Measurements from ENCODE around the gene COLGALT1. TPM values are rescaled to one million over a fixed set of nuclear protein-coding genes. Genes with fewer than 3 reads are reported as not detected.

COLGALT1 gene
- total and polyA plus RNA-seq, 2 experiments from 2014 or later, result 18.2 to 63.4 TPM

GRCh38 chr19:17542793-17543582 lies 12.5 kb upstream of the COLGALT1 start:
- H3K9me2 ChIP-seq (ENCODE audit: insufficient read depth), result no peaks in the 10 kb centered on the region
- no peak overlapping the region for H3K4me3 ChIP-seq
- 0 out of 2 replicates have a peak, but pooled peaks cover 3% of the 10 kb centered on the region for H3F3A ChIP-seq (replicated peaks; ENCODE audit: low read depth)
- Mint-ChIP-seq H3K36me3 (ENCODE audit: low read depth) (no peaks in the 10 kb centered on the region; the same call in 2 of the 3 replicates), H3K4me3 (no peak overlapping the region), H3K9me3 (no peaks in the 10 kb centered on the region; the same call in 2 of the 3 replicates), H3K27ac (no peak overlapping the region), H3K4me1 (peaks cover 6% of the 10 kb centered on the region; the same call in 1 of the 3 replicates), H3K27me3 (ENCODE audit: insufficient read depth, low read depth, poor library complexity) (peaks cover 22% of the 10 kb centered on the region)
- no peaks in the 10 kb centered on the region for H3K36me3 ChIP-seq (ENCODE audit: insufficient read depth)
- H3K27me3 ChIP-seq (ENCODE audit: insufficient read depth), result peaks cover 10% of the 10 kb centered on the region; the same call in 1 of the 2 replicates
- no peak overlapping the region for H2AFZ ChIP-seq
- DNase-seq (ENCODE audit: low spot score), result no peak
- no peak overlapping the region for H3K4me2 ChIP-seq
- H3K27ac ChIP-seq (ENCODE audit: low read depth), result no peak overlapping the region
- TF ChIP-seq EZH2 (IDR thresholded peaks at IDR 0.05; ENCODE audit: low read depth, unreplicated experiment) (no peak), STAT1 (IDR thresholded peaks at IDR 0.05; ENCODE audit: unreplicated experiment) (no peak), NANOG (IDR thresholded peaks at IDR 0.05; ENCODE audit: borderline replicate concordance) (no peak), JUNB (IDR thresholded peaks at IDR 0.05; ENCODE audit: unreplicated experiment) (no peak), EZH2phosphoT487 (IDR thresholded peaks at IDR 0.05; ENCODE audit: unreplicated experiment) (no peak), ZNF462 (CRISPR knock-in tag; IDR thresholded peaks at IDR 0.05) (no peak), REST (IDR thresholded peaks at IDR 0.05; ENCODE audit: unreplicated experiment) (no peak), ZNF114 (CRISPR knock-in tag; IDR thresholded peaks at IDR 0.05) (no peak), POLR2AphosphoS5 (IDR thresholded peaks at IDR 0.05; ENCODE audit: low read depth) (no peak), CREB1 (CRISPR knock-in tag; IDR thresholded peaks at IDR 0.05; ENCODE audit: low read depth) (no peak), ZNF331 (CRISPR knock-in tag; IDR thresholded peaks at IDR 0.05; ENCODE audit: low read depth) (no peak), CTCF (conservative IDR thresholded peaks at IDR 0.05; ENCODE audit: low read depth in 2 of 2) (no peak), ETS1 (IDR thresholded peaks at IDR 0.05) (no peak)
- H3K4me1 ChIP-seq (ENCODE audit: insufficient read depth), result no peaks in the 10 kb centered on the region; the same call in 1 of the 2 replicates
- no peaks in the 10 kb centered on the region; the same call in 1 of the 2 replicates for H4K20me1 ChIP-seq (replicated peaks; ENCODE audit: insufficient read depth)
- H3K79me2 ChIP-seq (replicated peaks; ENCODE audit: insufficient read depth), result no peaks in the 10 kb centered on the region
- no peak for ATAC-seq
